HCT116 (cell line): ENCODE results near the gene SND1. TPM values are rescaled to one million over a fixed set of nuclear protein-coding genes. Genes with fewer than 3 reads are reported as not detected.

Experiments used
- ATAC-seq: fragments of 200-7000 bp; cut with Tn5 transposase; 2 replicates; pipeline ENCODE4 v1.9.1; 2020; ENCODE audit warnings: mild to moderate bottlenecking, moderate library complexity
- BruUV-seq: library from RNA; stranded (reverse); fragments of 400-500 nt; replicated peaks from 2 replicates; lab custom pipeline; 2021; lab: Mats Ljungman, UMichigan
- CTCF ChIA-PET: fragments of 300-600 bp; sonication (Branson Sonifier 250); formaldehyde crosslinking; loops from one replicate; lab custom pipeline; 2021; ENCODE audit warnings: antibody characterized with exemption; lab: Charles Lee
- POLR2A ChIA-PET: fragments of 300-600, 350-600 bp; sonication (Branson Sonifier 250); formaldehyde crosslinking; loops from one replicate; lab custom pipeline; 2021; ENCODE audit warnings: antibody characterized with exemption; lab: Charles Lee
- RAD21 ChIA-PET, 2 experiments: fragments of 300-600 bp; sonication (Branson Sonifier 250); formaldehyde crosslinking; loops; one replicate each; lab custom pipeline; 2023; ENCODE audit warnings: low total read pairs in 2 of 2; ENCODE audit not compliant: uncharacterized antibody in 2 of 2, unreplicated experiment in 2 of 2, low non-redundant PET in 1 of 2; lab: Charles Lee
- DNase-seq: peaks from one replicate; pipeline ENCODE4 v3.0.0-alpha.2; 2010; ENCODE audit warnings: low read depth, low spot score
- H2AFZ ChIP-seq: fragments of 200-600 bp; shearing (Covaris generic), sonication (generic); 2 replicates; pipeline ENCODE4 v1.6.1; 2017; ENCODE audit warnings: low read depth, mixed run types, mixed read lengths, antibody characterized with exemption, low read length; ENCODE audit not compliant: poor library complexity, severe bottlenecking
- H3K27ac ChIP-seq: 2 replicates; pipeline ENCODE4 v1.5.1; 2012; ENCODE audit warnings: low read depth, low read length
- H3K27me3 ChIP-seq: fragments of 200-600 bp; sonication (generic); 2 replicates; pipeline ENCODE4 v1.6.1; 2016; ENCODE audit warnings: mixed run types, low read length, mixed read lengths; ENCODE audit not compliant: insufficient read depth
- H3K36me3 ChIP-seq, 2 experiments: fragments of 200-500 bp in 1 of 2; fragments of 200-600 bp in 1 of 2; sonication (Bioruptor generic) in 1 of 2; sonication (generic) in 1 of 2; 2 replicates each; pipeline versions ENCODE4 v1.5.1 to v1.6.1; 2014 to 2016; ENCODE audit warnings: low read length in 2 of 2, inconsistent platforms in 1 of 2, mixed read lengths in 1 of 2, mixed run types in 1 of 2; ENCODE audit not compliant: insufficient read depth in 2 of 2, control insufficient read depth in 1 of 2
- H3K4me1 ChIP-seq, 2 experiments: fragments of 200-600 bp in 1 of 2; sonication (generic) in 1 of 2; 2 replicates each; pipeline versions ENCODE4 v1.5.1 to v1.6.1; 2012 to 2017; ENCODE audit warnings: low read length in 2 of 2, inconsistent platforms in 1 of 2, mild to moderate bottlenecking in 1 of 2, mixed read lengths in 1 of 2, mixed run types in 1 of 2, moderate library complexity in 1 of 2; ENCODE audit not compliant: insufficient read depth in 2 of 2, control insufficient read depth in 1 of 2
- H3K4me2 ChIP-seq: fragments of 200-600 bp; sonication (generic); 2 replicates; pipeline ENCODE4 v1.6.1; 2017; ENCODE audit warnings: mixed run types, low read length, mixed read lengths
- H3K4me3 ChIP-seq, 2 experiments: fragments of 200-600 bp in 1 of 2; sonication (generic) in 1 of 2; replicated peaks in 1 of 2; 2 replicates each; pipeline ENCODE4 v1.5.1; 2011 to 2016; ENCODE audit warnings: low read length in 2 of 2, control low read depth in 1 of 2, low read depth in 1 of 2, mild to moderate bottlenecking in 1 of 2, mixed read lengths in 1 of 2, mixed run types in 1 of 2
- H3K79me2 ChIP-seq: fragments of 200-600 bp; sonication (generic); 2 replicates; pipeline ENCODE4 v1.6.1; 2017; ENCODE audit warnings: mild to moderate bottlenecking, mixed run types, low read length, moderate library complexity, mixed read lengths; ENCODE audit not compliant: insufficient read depth
- H3K9ac ChIP-seq: fragments of 200-600 bp; sonication (generic); 2 replicates; pipeline ENCODE4 v1.6.1; 2016; ENCODE audit warnings: low read length, mixed read lengths
- H3K9me2 ChIP-seq: fragments of 200-600 bp; sonication (generic), shearing (Covaris generic); 2 replicates; pipeline ENCODE4 v1.6.1; 2017; ENCODE audit warnings: mixed run types, mild to moderate bottlenecking, moderate library complexity; ENCODE audit not compliant: insufficient read depth
- H3K9me3 ChIP-seq, 2 experiments: fragments of 200-500 bp in 1 of 2; fragments of 200-600 bp in 1 of 2; sonication (Bioruptor generic) in 1 of 2; sonication (generic) in 1 of 2; 2 replicates each; pipeline ENCODE4 v1.6.1; 2014 to 2017; ENCODE audit warnings: low read length in 2 of 2, mixed read lengths in 2 of 2, inconsistent platforms in 1 of 2, low read depth in 1 of 2, mild to moderate bottlenecking in 1 of 2, mixed run types in 1 of 2, moderate library complexity in 1 of 2; ENCODE audit not compliant: control insufficient read depth in 1 of 2, insufficient read depth in 1 of 2
- H4K20me1 ChIP-seq: fragments of 200-600 bp; sonication (generic), shearing (Covaris generic); 2 replicates; pipeline ENCODE4 v1.6.1; 2017; ENCODE audit warnings: mixed run types, mild to moderate bottlenecking, moderate library complexity; ENCODE audit not compliant: insufficient read depth
- CBX3 ChIP-seq: IDR thresholded peaks from 2 replicates; pipeline ENCODE4 v1.6.1; 2012; ENCODE audit warnings: low read depth
- CEBPB ChIP-seq: IDR thresholded peaks from 2 replicates; pipeline ENCODE4 v1.6.1; 2012; ENCODE audit warnings: low read depth
- EZH2 ChIP-seq: fragments of 200-600 bp; sonication (generic); IDR thresholded peaks from 2 replicates; pipeline ENCODE4 v1.6.1; 2017; ENCODE audit warnings: antibody characterized with exemption, mixed run types
- FOSL1 ChIP-seq: IDR thresholded peaks from 2 replicates; pipeline ENCODE4 v1.6.1; 2012; ENCODE audit warnings: low read depth
- JUND ChIP-seq: IDR thresholded peaks from 2 replicates; pipeline ENCODE4 v1.6.1; 2012
- POLR2AphosphoS5 ChIP-seq: IDR thresholded peaks from 2 replicates; pipeline ENCODE4 v1.6.1; 2011; ENCODE audit warnings: mild to moderate bottlenecking, low read depth, low read length, moderate library complexity
- SIN3A ChIP-seq: IDR thresholded peaks from 2 replicates; pipeline ENCODE4 v1.6.1; 2012; ENCODE audit warnings: low read depth
- SP1 ChIP-seq: IDR thresholded peaks from 2 replicates; pipeline ENCODE4 v1.6.1; 2012; ENCODE audit warnings: low read depth
- SRF ChIP-seq: IDR thresholded peaks from 2 replicates; pipeline ENCODE4 v1.6.1; 2012; ENCODE audit warnings: low read depth
- TCF7L2 ChIP-seq: IDR thresholded peaks from 2 replicates; pipeline ENCODE4 v1.7.0; 2011; ENCODE audit warnings: borderline replicate concordance, inconsistent platforms; ENCODE audit not compliant: insufficient read depth, insufficient read length; ENCODE audit errors: extremely low read depth
- YY1 ChIP-seq: IDR thresholded peaks from 2 replicates; pipeline ENCODE4 v1.6.1; 2011; ENCODE audit warnings: low read length, low read depth, moderate library complexity, mild to moderate bottlenecking; ENCODE audit not compliant: insufficient replicate concordance; ENCODE audit errors: extremely low read depth
- ZFX ChIP-seq: fragments of 450-650 bp; IDR thresholded peaks from 2 replicates; pipeline ENCODE4 v1.6.1; 2017
- ZNF274 ChIP-seq: fragments of 200-500 bp; sonication (Bioruptor generic); IDR thresholded peaks from 2 replicates; pipeline ENCODE4 v1.6.1; 2014; ENCODE audit warnings: mild to moderate bottlenecking, low read depth, low read length, inconsistent platforms
- intact Hi-C: fragments of 100-400 bp; cut with micrococcal nuclease; formaldehyde crosslinking; loops from 2 replicates; pipeline ENCODE4 v1.10.0; 2022
- total RNA-seq: library from RNA; stranded (reverse); gene quantifications from one replicate; pipeline ENCODE4 v1.2.1, GENCODE V29; 2021; ENCODE audit not compliant: unreplicated experiment
- TF ChIP-seq, protein P1 (sequence below), 3 experiments: fragments of 200-600 bp in 1 of 3; sonication (generic) in 1 of 3; IDR thresholded peaks in 2 of 3; conservative IDR thresholded peaks in 1 of 3; 2 replicates each; pipeline ENCODE4 v1.5.1; 2012 to 2017; ENCODE audit warnings: low read depth in 2 of 3, low read length in 2 of 3, antibody characterized with exemption in 1 of 3, borderline replicate concordance in 1 of 3, control low read depth in 1 of 3, mild to moderate bottlenecking in 1 of 3, mixed read lengths in 1 of 3, mixed run types in 1 of 3, moderate library complexity in 1 of 3; ENCODE audit not compliant: insufficient read depth in 1 of 3
- TF ChIP-seq, protein P2 (sequence below): IDR thresholded peaks from 2 replicates; pipeline ENCODE4 v1.6.1; 2011; ENCODE audit warnings: mild to moderate bottlenecking, low read length, moderate library complexity; ENCODE audit not compliant: insufficient replicate concordance; ENCODE audit errors: extremely low read depth
- TF ChIP-seq, protein P3 (sequence below): IDR thresholded peaks from 2 replicates; pipeline ENCODE4 v1.6.1; 2012; ENCODE audit warnings: low read depth
- TF ChIP-seq, protein P4 (sequence below): IDR thresholded peaks from 2 replicates; pipeline ENCODE4 v1.6.1; 2012

The SND1 gene
- total RNA-seq, 1 experiment from 2014 or later, result 169 TPM

DNA sequence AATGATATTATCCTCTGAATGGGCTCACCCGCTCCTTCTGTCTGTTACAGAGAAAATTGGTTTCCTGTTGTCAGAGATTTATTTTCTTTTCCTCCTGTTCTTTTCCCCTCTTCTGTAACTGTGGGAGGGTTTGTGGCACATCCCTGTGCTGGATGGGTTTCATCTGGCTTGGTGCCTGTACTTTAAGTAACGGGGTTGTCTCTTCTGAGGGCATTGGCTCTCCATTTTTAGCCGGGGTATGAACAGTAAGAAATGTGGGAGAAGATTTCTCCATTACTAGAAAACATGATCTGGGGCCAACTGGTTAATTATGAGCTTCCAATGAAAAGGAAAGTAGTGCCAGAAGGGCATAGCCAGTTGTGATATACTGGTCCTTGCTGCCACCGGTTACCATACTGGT is 142.6 kb downstream of the SND1 start (continued):
- TF ChIP-seq ZNF274, result no peak
- TF ChIP-seq ZFX, result no peak
- no peak for TF ChIP-seq SIN3A

DNA sequence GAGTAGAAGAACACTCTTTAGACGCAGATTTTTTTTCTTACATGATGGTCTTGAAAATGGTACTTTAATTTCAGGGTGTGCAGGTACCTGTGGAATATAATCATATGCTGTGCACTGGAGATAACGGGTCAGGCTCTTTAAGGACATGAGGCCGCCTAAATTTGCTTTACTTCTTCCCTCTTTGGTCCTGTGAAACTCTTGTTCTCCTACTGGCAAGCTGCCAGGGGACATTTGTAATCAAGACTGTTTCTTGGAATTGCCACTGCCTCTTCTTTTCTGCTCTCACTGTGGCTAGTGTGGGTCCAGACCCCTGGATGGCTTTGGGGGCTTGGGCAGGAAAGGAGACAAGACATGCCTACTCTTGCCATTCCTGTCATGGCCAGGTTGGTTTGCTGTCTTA is 146.0 kb downstream of the SND1 start:
- Histone ChIP-seq H4K20me1 (peaks cover 29% of the 10 kb centered on the region), H3K9ac (no peak overlapping the region), H2AFZ (no peak overlapping the region), H3K4me2 (no peak overlapping the region), H3K9me2 (no peaks in the 10 kb centered on the region; the same call in 1 of the 2 replicates)
- RAD21 ChIA-PET, result no interaction called here
- no TSS peak for BruUV-seq
- TF ChIP-seq, protein P1, sequence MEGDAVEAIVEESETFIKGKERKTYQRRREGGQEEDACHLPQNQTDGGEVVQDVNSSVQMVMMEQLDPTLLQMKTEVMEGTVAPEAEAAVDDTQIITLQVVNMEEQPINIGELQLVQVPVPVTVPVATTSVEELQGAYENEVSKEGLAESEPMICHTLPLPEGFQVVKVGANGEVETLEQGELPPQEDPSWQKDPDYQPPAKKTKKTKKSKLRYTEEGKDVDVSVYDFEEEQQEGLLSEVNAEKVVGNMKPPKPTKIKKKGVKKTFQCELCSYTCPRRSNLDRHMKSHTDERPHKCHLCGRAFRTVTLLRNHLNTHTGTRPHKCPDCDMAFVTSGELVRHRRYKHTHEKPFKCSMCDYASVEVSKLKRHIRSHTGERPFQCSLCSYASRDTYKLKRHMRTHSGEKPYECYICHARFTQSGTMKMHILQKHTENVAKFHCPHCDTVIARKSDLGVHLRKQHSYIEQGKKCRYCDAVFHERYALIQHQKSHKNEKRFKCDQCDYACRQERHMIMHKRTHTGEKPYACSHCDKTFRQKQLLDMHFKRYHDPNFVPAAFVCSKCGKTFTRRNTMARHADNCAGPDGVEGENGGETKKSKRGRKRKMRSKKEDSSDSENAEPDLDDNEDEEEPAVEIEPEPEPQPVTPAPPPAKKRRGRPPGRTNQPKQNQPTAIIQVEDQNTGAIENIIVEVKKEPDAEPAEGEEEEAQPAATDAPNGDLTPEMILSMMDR (IDR thresholded peaks at IDR 0.05 in 2 of 3, conservative IDR thresholded peaks at IDR 0.05 in 1 of 3; ENCODE audit: borderline replicate concordance in 1 of 3, insufficient read depth in 1 of 3, low read depth in 2 of 3, low read length in 2 of 3), result no peak
- no peak for TF ChIP-seq EZH2
- TF ChIP-seq TCF7L2, result no peak
- TF ChIP-seq SRF, result no peak
- TF ChIP-seq, protein P2, sequence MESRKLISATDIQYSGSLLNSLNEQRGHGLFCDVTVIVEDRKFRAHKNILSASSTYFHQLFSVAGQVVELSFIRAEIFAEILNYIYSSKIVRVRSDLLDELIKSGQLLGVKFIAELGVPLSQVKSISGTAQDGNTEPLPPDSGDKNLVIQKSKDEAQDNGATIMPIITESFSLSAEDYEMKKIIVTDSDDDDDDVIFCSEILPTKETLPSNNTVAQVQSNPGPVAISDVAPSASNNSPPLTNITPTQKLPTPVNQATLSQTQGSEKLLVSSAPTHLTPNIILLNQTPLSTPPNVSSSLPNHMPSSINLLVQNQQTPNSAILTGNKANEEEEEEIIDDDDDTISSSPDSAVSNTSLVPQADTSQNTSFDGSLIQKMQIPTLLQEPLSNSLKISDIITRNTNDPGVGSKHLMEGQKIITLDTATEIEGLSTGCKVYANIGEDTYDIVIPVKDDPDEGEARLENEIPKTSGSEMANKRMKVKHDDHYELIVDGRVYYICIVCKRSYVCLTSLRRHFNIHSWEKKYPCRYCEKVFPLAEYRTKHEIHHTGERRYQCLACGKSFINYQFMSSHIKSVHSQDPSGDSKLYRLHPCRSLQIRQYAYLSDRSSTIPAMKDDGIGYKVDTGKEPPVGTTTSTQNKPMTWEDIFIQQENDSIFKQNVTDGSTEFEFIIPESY, result no peak
- TF ChIP-seq CEBPB, result no peak
- TF ChIP-seq CBX3, result no peak
- no peak for TF ChIP-seq SP1
- TF ChIP-seq SIN3A, result no peak
- no peak for TF ChIP-seq ZNF274
- TF ChIP-seq FOSL1, result no peak
- TF ChIP-seq ZFX, result no peak
- no peak for TF ChIP-seq POLR2AphosphoS5
- TF ChIP-seq YY1, result no peak
- TF ChIP-seq, protein P3, sequence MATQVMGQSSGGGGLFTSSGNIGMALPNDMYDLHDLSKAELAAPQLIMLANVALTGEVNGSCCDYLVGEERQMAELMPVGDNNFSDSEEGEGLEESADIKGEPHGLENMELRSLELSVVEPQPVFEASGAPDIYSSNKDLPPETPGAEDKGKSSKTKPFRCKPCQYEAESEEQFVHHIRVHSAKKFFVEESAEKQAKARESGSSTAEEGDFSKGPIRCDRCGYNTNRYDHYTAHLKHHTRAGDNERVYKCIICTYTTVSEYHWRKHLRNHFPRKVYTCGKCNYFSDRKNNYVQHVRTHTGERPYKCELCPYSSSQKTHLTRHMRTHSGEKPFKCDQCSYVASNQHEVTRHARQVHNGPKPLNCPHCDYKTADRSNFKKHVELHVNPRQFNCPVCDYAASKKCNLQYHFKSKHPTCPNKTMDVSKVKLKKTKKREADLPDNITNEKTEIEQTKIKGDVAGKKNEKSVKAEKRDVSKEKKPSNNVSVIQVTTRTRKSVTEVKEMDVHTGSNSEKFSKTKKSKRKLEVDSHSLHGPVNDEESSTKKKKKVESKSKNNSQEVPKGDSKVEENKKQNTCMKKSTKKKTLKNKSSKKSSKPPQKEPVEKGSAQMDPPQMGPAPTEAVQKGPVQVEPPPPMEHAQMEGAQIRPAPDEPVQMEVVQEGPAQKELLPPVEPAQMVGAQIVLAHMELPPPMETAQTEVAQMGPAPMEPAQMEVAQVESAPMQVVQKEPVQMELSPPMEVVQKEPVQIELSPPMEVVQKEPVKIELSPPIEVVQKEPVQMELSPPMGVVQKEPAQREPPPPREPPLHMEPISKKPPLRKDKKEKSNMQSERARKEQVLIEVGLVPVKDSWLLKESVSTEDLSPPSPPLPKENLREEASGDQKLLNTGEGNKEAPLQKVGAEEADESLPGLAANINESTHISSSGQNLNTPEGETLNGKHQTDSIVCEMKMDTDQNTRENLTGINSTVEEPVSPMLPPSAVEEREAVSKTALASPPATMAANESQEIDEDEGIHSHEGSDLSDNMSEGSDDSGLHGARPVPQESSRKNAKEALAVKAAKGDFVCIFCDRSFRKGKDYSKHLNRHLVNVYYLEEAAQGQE, result no peak
- no peak for TF ChIP-seq JUND
- TF ChIP-seq, protein P4, sequence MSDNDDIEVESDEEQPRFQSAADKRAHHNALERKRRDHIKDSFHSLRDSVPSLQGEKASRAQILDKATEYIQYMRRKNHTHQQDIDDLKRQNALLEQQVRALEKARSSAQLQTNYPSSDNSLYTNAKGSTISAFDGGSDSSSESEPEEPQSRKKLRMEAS, result no peak
- TF ChIP-seq, all 23 proteins: peak for 0
- intact Hi-C loops, result no loop called here
- no peaks in the 10 kb centered on the region for H3K9me3 ChIP-seq
- ChIA-PET CTCF (no interaction called here), POLR2A (no interaction called here)
- H3K79me2 ChIP-seq, result peaks cover 93% of the 10 kb centered on the region
- H3K27ac ChIP-seq, result no peak overlapping the region
- H3K4me1 ChIP-seq, result no peaks in the 10 kb centered on the region
- H3K27me3 ChIP-seq, result no peaks in the 10 kb centered on the region
- ATAC-seq (no peak), DNase-seq (no peak)
- H3K4me3 ChIP-seq, result no peak overlapping the region
- no peaks in the 10 kb centered on the region for H3K36me3 ChIP-seq
